ENCODE results near the gene RUNX2. TPM values are rescaled to one million over a fixed set of nuclear protein-coding genes. Genes with fewer than 3 reads are reported as not detected.

The RUNX2 gene
- total and polyA plus RNA-seq, 2 donors (not counting 1 experiment from before 2014, with no cell fraction given): 1.3 to 2.4 TPM

- H3K4me3 ChIP-seq (ENCODE audit: control extremely low read depth in 1 of 5, extremely low read depth in 1 of 5, insufficient read depth in 1 of 5, low read depth in 2 of 5, low read length in 4 of 5): no peak overlapping the region
These were observed 16.8 kb downstream of the RUNX2 start for GRCh38 chr6:45344900-45345299.

GRCh38 chr6:45350186-45350710, 22.1 kb downstream of the RUNX2 start:
- DNase-seq: no peak
- Mint-ChIP-seq H3K27me3 (no peaks in the 10 kb centered on the region), H3K4me1 (no peaks in the 10 kb centered on the region), H3K4me3 (no peak overlapping the region), H3K9me3 (ENCODE audit: insufficient read depth) (no peaks in the 10 kb centered on the region), H3K27ac (no peak overlapping the region)
- H3K4me1 ChIP-seq (ENCODE audit: control insufficient read depth in 2 of 2, insufficient read depth in 2 of 2, low read length in 2 of 2): no peaks in the 10 kb centered on the region
- no peak overlapping the region for H3K4me2 ChIP-seq (replicated peaks; ENCODE audit: low read depth, low read length, poor library complexity, severe bottlenecking)
- ChIA-PET CTCF (no interaction called here), POLR2A (no interaction called here)
- no peak for ATAC-seq (ENCODE audit: low read depth)
- no peak overlapping the region for H3K9ac ChIP-seq (ENCODE audit: low read length)
- TF ChIP-seq CTCF (IDR thresholded peaks at IDR 0.05) (no peak), EZH2 (IDR thresholded peaks at IDR 0.05; ENCODE audit: borderline replicate concordance, insufficient read depth, low read depth, low read length, poor library complexity, severe bottlenecking) (no peak)
- intact Hi-C loops (cut with micrococcal nuclease): no loop called here
- no peak overlapping the region for H3K27ac ChIP-seq (ENCODE audit: low read length in 2 of 2)
- H4K20me1 ChIP-seq (ENCODE audit: control insufficient read depth, insufficient read depth, low read length, poor library complexity, severe bottlenecking): no peaks in the 10 kb centered on the region
- no peaks in the 10 kb centered on the region for H3K27me3 ChIP-seq (replicated peaks in 1 of 4; ENCODE audit: control extremely low read depth in 1 of 4, control insufficient read depth in 3 of 4, insufficient read depth in 4 of 4, low read length in 3 of 4)
- no peaks in the 10 kb centered on the region for H3K9me3 ChIP-seq (ENCODE audit: control extremely low read depth in 1 of 3, control insufficient read depth in 2 of 3, insufficient read depth in 1 of 3, low read length in 2 of 3)
- H3K36me3 ChIP-seq (replicated peaks in 1 of 2; ENCODE audit: control extremely low read depth in 1 of 2, control insufficient read depth in 1 of 2, extremely low read depth in 1 of 2, insufficient read depth in 2 of 2, low read length in 1 of 2): no peaks in the 10 kb centered on the region
- H3K79me2 ChIP-seq (ENCODE audit: control insufficient read depth, insufficient read depth, low read length): no peaks in the 10 kb centered on the region
- no peak overlapping the region for H2AFZ ChIP-seq (ENCODE audit: insufficient read depth, low read depth, low read length, poor library complexity, severe bottlenecking)
- no peak overlapping the region for H3K4me3 ChIP-seq (ENCODE audit: control extremely low read depth in 1 of 5, extremely low read depth in 1 of 5, insufficient read depth in 1 of 5, low read depth in 2 of 5, low read length in 4 of 5)

More at GRCh38 chr6:45344900-45345299, 16.8 kb downstream of the RUNX2 start:
- no peaks in the 10 kb centered on the region for H3K27me3 Mint-ChIP-seq
- Histone ChIP-seq H3K27ac (ENCODE audit: low read length in 2 of 2) (no peak overlapping the region), H4K20me1 (ENCODE audit: control insufficient read depth, insufficient read depth, low read length, poor library complexity, severe bottlenecking) (no peaks in the 10 kb centered on the region), H3K27me3 (replicated peaks in 1 of 4; ENCODE audit: control extremely low read depth in 1 of 4, control insufficient read depth in 3 of 4, insufficient read depth in 4 of 4, low read length in 3 of 4) (no peaks in the 10 kb centered on the region), H3K9ac (ENCODE audit: low read length) (no peak overlapping the region), H3K36me3 (replicated peaks in 1 of 2; ENCODE audit: control extremely low read depth in 1 of 2, control insufficient read depth in 1 of 2, extremely low read depth in 1 of 2, insufficient read depth in 2 of 2, low read length in 1 of 2) (no peaks in the 10 kb centered on the region), H3K79me2 (ENCODE audit: control insufficient read depth, insufficient read depth, low read length) (no peaks in the 10 kb centered on the region), H3K4me2 (replicated peaks; ENCODE audit: low read depth, low read length, poor library complexity, severe bottlenecking) (no peak overlapping the region), H3K9me3 (ENCODE audit: control extremely low read depth in 1 of 3, control insufficient read depth in 2 of 3, insufficient read depth in 1 of 3, low read length in 2 of 3) (no peaks in the 10 kb centered on the region), H3K4me1 (ENCODE audit: control insufficient read depth in 2 of 2, insufficient read depth in 2 of 2, low read length in 2 of 2) (no peaks in the 10 kb centered on the region), H2AFZ (ENCODE audit: insufficient read depth, low read depth, low read length, poor library complexity, severe bottlenecking) (no peak overlapping the region)
- DNase-seq (no peak), ATAC-seq (ENCODE audit: low read depth) (no peak)
- POLR2A ChIA-PET: no interaction called here
- WGBS (ENCODE audit: insufficient coverage): no CpG with 5 or more reads among the region's 2 CpGs
- intact Hi-C loops (cut with micrococcal nuclease): no loop called here
- no peak overlapping the region for H3K4me3 Mint-ChIP-seq
- CTCF ChIA-PET: no interaction called here
- H3K27ac Mint-ChIP-seq: no peak overlapping the region
- no peak for TF ChIP-seq EZH2 (IDR thresholded peaks at IDR 0.05; ENCODE audit: borderline replicate concordance, insufficient read depth, low read depth, low read length, poor library complexity, severe bottlenecking)
- TF ChIP-seq CTCF (IDR thresholded peaks at IDR 0.05): no peak
- no peaks in the 10 kb centered on the region for H3K4me1 Mint-ChIP-seq
- no peaks in the 10 kb centered on the region for H3K9me3 Mint-ChIP-seq (ENCODE audit: insufficient read depth)
